GM12891 (cell line): Measurements from ENCODE around the gene NHSL2.

ENCODE experiments used
- POLR2A ChIP-seq: IDR thresholded peaks from 2 replicates; pipeline ENCODE4 v1.6.1; 2011; ENCODE audit warnings: low read depth, low read length, control low read depth
- POLR2AphosphoS5 ChIP-seq: IDR thresholded peaks from 2 replicates; pipeline ENCODE4 v1.6.1; 2011; ENCODE audit warnings: low read depth, low read length, control low read depth
- POU2F2 ChIP-seq: IDR thresholded peaks from 2 replicates; pipeline ENCODE4 v1.6.1; 2011; ENCODE audit warnings: low read depth, mild to moderate bottlenecking, control low read depth, low read length, moderate library complexity
- TAF1 ChIP-seq: IDR thresholded peaks from 2 replicates; pipeline ENCODE4 v1.6.1; 2011; ENCODE audit warnings: low read depth, low read length, control low read depth

DNA sequence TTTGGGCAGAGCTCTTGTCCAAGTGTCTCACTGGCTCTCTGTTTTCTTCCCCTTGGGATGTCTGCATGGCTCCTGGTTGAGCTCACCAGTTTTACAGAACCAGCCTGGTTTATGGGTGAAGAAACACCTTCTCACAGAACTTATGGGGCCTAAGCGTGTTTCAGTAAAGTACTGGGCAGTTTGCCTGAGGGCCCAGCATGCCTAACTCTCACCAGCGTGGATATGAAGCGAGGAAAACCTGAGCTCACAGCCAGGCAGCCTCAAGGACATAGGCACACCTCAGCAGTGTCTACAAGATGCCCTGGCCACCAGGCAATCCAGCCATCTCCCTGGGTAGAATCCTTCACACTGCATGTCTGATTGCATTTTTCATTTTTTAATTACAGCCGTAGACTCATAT lies 9.2 kb downstream of the NHSL2 start:
- no peak for TF ChIP-seq POLR2AphosphoS5
- no peak for TF ChIP-seq POLR2A
- TF ChIP-seq TAF1, result no peak
- no peak for TF ChIP-seq POU2F2
